Measurements from ENCODE around the gene GCDH.

GCDH gene

GRCh38 chr19:12924621-12925310 lies 33.8 kb downstream of the GCDH start:
- FAIRE-seq = no peak
- TF ChIP-seq TAF1 (IDR thresholded peaks at IDR 0.05; ENCODE audit: low read depth, low read length) = no peak
- no peak for TF ChIP-seq PAX5 (IDR thresholded peaks at IDR 0.05; ENCODE audit: insufficient read depth, low read length, severe bottlenecking)
- no peak for TF ChIP-seq POLR2A (IDR thresholded peaks at IDR 0.05; ENCODE audit: low read depth, low read length)
- TF ChIP-seq POLR2AphosphoS5 (IDR thresholded peaks at IDR 0.05; ENCODE audit: low read depth, low read length) = no peak
- TF ChIP-seq SPI1 (IDR thresholded peaks at IDR 0.05; ENCODE audit: low read depth, low read length) = no peak
- TF ChIP-seq POU2F2 (IDR thresholded peaks at IDR 0.05; ENCODE audit: low read depth, low read length) = no peak

GRCh38 chr19:12930002-12930645 lies 39.2 kb downstream of the GCDH start:
- FAIRE-seq (no peak), DNase-seq (ENCODE audit: insufficient read length, low spot score) (no peak)
- no peak for TF ChIP-seq PAX5 (IDR thresholded peaks at IDR 0.05; ENCODE audit: insufficient read depth, low read length, severe bottlenecking)
- no peak for TF ChIP-seq POLR2AphosphoS5 (IDR thresholded peaks at IDR 0.05; ENCODE audit: low read depth, low read length)
- no peak for TF ChIP-seq POLR2A (IDR thresholded peaks at IDR 0.05; ENCODE audit: low read depth, low read length)
- no peak for TF ChIP-seq POU2F2 (IDR thresholded peaks at IDR 0.05; ENCODE audit: low read depth, low read length)
- no peak for TF ChIP-seq TAF1 (IDR thresholded peaks at IDR 0.05; ENCODE audit: low read depth, low read length)
- TF ChIP-seq SPI1 (IDR thresholded peaks at IDR 0.05; ENCODE audit: low read depth, low read length) = no peak

More at GRCh38 chr19:12924621-12925310, 33.8 kb downstream of the GCDH start:
- DNase-seq (ENCODE audit: insufficient read length, low spot score) = no peak

- no peak for FAIRE-seq
- no peak for DNase-seq (ENCODE audit: insufficient read length, low spot score)
- TF ChIP-seq POLR2AphosphoS5 (IDR thresholded peaks at IDR 0.05; ENCODE audit: low read depth, low read length) (no peak), POLR2A (IDR thresholded peaks at IDR 0.05; ENCODE audit: low read depth, low read length) (no peak), POU2F2 (IDR thresholded peaks at IDR 0.05; ENCODE audit: low read depth, low read length) (0 out of 2 replicates have a peak, but pooled peaks have one; percentile 19)
These were observed 41.7 kb downstream of the GCDH start for GRCh38 chr19:12932392-12933286.

GRCh38 chr19:12933287-12934072 lies 42.5 kb downstream of the GCDH start, which contains the start of gene FARSA:
Gene FARSA (minus strand): TSS chr19:12933711. CDS start chr19:12933696, 15 bp downstream.
- TF ChIP-seq POLR2AphosphoS5 (IDR thresholded peaks at IDR 0.05; ENCODE audit: low read depth, low read length) (peak; percentile 91), PAX5 (IDR thresholded peaks at IDR 0.05; ENCODE audit: insufficient read depth, low read length, severe bottlenecking) (no peak), TAF1 (IDR thresholded peaks at IDR 0.05; ENCODE audit: low read depth, low read length) (peak; percentile 88), POU2F2 (IDR thresholded peaks at IDR 0.05; ENCODE audit: low read depth, low read length) (no peak), POLR2A (IDR thresholded peaks at IDR 0.05; ENCODE audit: low read depth, low read length) (peak; percentile 95)
- FAIRE-seq = peak; percentile 98

GRCh38 chr19:12935071-12935470 lies 44.1 kb downstream of the GCDH start:
- no peak for FAIRE-seq
- no peak for DNase-seq (ENCODE audit: insufficient read length, low spot score)
- TF ChIP-seq POLR2AphosphoS5 (IDR thresholded peaks at IDR 0.05; ENCODE audit: low read depth, low read length) (no peak), TAF1 (IDR thresholded peaks at IDR 0.05; ENCODE audit: low read depth, low read length) (no peak), PAX5 (IDR thresholded peaks at IDR 0.05; ENCODE audit: insufficient read depth, low read length, severe bottlenecking) (no peak), SPI1 (IDR thresholded peaks at IDR 0.05; ENCODE audit: low read depth, low read length) (no peak), POLR2A (IDR thresholded peaks at IDR 0.05; ENCODE audit: low read depth, low read length) (no peak), POU2F2 (IDR thresholded peaks at IDR 0.05; ENCODE audit: low read depth, low read length) (no peak)

More at GRCh38 chr19:12933287-12934072, 42.5 kb downstream of the GCDH start, which contains the start of gene FARSA:
- DNase-seq (ENCODE audit: insufficient read length, low spot score) = peak; percentile 92

GRCh38 chr19:12936582-12936981 lies 45.6 kb downstream of the GCDH start:
- no peak for DNase-seq (ENCODE audit: insufficient read length, low spot score)

GRCh38 chr19:12937093-12937926 lies 46.4 kb downstream of the GCDH start:
- no peak for FAIRE-seq
- no peak for DNase-seq (ENCODE audit: insufficient read length, low spot score)
- TF ChIP-seq POLR2AphosphoS5 (IDR thresholded peaks at IDR 0.05; ENCODE audit: low read depth, low read length) (no peak), PAX5 (IDR thresholded peaks at IDR 0.05; ENCODE audit: insufficient read depth, low read length, severe bottlenecking) (no peak), POU2F2 (IDR thresholded peaks at IDR 0.05; ENCODE audit: low read depth, low read length) (no peak), SPI1 (IDR thresholded peaks at IDR 0.05; ENCODE audit: low read depth, low read length) (no peak), TAF1 (IDR thresholded peaks at IDR 0.05; ENCODE audit: low read depth, low read length) (no peak), POLR2A (IDR thresholded peaks at IDR 0.05; ENCODE audit: low read depth, low read length) (no peak)

More at GRCh38 chr19:12936582-12936981, 45.6 kb downstream of the GCDH start:
- no peak for FAIRE-seq
- TF ChIP-seq TAF1 (IDR thresholded peaks at IDR 0.05; ENCODE audit: low read depth, low read length) (no peak), POLR2A (IDR thresholded peaks at IDR 0.05; ENCODE audit: low read depth, low read length) (no peak)

All from GM12891 (cell line).